ENCODE data around the gene KRTAP10-10.
"Not testable (repeated sequence)": the region's sequence is repeated elsewhere in the genome, so short reads cannot be mapped to it uniquely, and the experiment has no call there.

The KRTAP10-10 gene

DNA sequence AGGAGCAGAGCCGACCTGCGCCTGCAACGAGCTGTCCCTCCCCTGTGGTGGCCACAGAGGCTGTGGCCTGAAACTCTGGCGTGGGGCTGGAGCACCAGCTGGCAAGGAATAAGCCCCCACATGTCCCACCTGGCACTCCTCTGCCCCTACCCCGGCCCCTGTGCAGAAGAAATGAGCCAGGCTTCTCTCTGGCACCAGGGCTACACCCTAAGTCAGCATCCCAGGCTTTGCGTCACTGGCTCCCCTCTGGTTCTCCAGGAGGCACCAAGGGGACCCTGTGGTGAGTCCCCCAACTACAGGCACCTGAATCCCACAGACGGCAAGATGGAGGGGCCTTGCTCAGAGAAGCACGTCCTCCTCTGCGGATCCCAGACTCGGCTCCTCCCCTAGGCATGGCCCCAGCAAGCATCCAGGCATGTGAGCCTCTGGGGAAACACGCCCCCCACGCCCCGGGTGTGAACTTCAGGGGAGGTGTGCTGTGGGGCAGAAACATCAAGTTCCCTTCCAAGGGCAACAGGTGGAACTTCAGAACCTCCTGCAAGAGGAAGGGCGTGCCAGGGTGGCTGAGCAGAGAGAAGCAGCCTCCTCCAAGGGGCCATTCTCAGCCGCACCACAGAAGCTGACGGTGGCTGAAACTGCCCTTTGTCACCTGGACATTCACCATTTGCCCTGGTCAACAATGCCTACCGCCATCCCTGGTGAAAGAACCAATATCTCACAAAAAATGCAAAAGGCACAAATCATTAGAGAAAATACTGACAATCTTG is 33.9 kb upstream of the KRTAP10-10 start:
- no peak for DNase-seq

DNA sequence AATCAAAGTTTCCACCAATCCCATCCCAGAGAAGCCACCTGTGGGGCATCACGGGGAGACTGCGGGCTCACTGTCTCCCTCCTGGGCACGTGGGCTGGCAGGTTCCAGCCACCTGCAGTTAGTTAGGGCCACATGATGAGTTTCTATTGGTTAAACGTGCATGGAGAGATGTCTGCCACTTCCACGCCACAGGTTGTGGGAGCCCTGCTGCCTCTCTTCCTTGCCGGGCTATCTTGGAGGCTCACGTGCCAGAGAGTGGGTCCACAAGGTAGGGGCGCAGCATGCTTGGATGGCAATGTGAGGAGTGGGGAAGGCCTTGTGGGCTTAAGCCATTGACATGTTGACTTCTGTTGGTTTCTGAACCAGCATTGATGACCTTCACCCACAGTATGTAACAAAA is 33.2 kb upstream of the KRTAP10-10 start:
- no peak for DNase-seq

DNA sequence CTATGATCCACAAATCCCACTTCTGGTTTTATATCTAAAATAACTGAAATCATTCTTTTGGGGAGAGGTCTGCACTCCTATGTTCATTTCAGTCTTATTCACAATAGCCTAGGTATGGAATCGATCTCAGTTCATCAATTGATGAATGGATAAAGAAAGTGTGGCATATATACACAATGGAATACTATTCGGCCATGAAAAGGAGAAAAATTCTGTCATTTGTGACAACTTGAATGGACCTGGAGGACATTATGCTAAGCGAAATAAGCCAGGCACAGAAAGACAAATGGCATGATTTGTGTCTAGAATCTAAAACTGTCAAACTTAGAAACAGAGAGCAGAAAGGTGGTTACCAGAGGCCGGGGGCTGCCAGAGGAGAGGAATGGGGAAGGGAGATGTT is 30.7 kb upstream of the KRTAP10-10 start:
- no peak for DNase-seq

DNA sequence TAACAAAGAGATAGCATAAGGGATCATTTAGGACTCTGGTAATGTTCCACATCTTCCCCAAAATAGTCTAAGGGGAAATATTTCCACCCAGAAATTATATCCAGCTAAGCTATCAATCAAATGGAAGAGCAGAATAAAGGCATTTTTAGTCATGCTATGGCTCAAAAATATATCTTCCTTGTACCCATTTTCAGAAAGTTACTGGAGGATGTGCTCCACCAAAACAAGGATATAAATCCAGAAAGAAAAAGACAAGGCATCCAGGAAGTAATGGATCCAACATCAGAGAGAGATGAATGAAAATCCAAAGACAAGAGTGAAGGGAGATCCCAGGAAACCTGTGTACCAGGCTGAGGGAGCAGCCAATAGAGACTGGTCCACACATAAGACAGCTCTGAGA is 28.0 kb upstream of the KRTAP10-10 start:
- DNase-seq = no peak

- not testable (repeated sequence) for DNase-seq
Measured at GRCh38 chr21:44610157-44610843, 26.9 kb upstream of the KRTAP10-10 start.

DNA sequence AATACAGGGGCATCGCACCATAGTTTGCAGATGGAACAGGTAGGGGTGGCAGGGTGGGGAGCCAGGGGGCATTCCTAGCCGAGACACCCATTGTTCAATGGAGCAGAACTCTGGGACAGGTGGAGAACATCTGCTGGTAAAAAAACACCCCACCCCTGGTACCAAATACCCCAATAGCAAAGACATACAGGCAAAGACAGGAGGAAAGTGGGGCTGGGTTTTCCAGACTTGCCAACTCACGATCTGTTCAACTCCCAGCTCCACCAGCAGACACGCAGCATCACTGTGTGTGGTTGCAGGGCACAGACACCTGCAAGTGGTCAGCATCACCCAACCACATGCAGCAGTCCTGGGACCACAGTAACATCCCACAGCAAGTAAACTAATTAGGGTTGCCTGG is 25.6 kb upstream of the KRTAP10-10 start:
- DNase-seq = no peak

GRCh38 chr21:44612029-44612486 is 25.1 kb upstream of the KRTAP10-10 start, which contains the start of gene KRTAP10-8:
Gene KRTAP10-8, plus strand, starts transcription at chr21:44612079. Its CDS starts 22 bp downstream, at chr21:44612101.
- DNase-seq = peak; percentile 25

GRCh38 chr21:44612669-44613229 is 24.4 kb upstream of the KRTAP10-10 start:
- DNase-seq = no peak

GRCh38 chr21:44613386-44614155 is 23.6 kb upstream of the KRTAP10-10 start:
- no peak for DNase-seq

DNA sequence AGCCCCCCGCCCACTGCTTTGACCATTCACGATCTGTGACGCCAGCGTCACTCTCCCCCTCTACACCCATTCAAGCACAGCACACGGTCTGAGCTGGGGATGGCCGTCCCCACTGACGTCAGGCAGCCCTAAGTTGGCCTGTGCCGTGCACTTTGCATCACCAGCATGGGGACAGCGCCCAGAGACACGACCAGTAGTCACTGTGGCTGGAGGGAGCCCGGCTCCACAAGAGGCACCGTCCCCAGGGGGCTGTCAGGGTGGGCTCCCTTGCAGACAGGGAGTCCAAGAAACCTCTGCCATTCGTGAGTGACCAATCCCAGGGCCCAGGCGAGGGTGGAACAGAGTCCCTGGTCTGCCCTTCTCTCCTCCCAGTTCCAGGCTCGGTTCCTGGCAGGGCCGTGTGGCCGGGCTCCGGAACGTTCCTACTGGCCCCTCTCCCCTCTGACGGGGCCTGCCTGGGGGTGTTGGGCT is 23.0 kb upstream of the KRTAP10-10 start:
- DNase-seq = no peak

GRCh38 chr21:44614961-44615391 is 22.2 kb upstream of the KRTAP10-10 start:
- no peak for DNase-seq

DNA sequence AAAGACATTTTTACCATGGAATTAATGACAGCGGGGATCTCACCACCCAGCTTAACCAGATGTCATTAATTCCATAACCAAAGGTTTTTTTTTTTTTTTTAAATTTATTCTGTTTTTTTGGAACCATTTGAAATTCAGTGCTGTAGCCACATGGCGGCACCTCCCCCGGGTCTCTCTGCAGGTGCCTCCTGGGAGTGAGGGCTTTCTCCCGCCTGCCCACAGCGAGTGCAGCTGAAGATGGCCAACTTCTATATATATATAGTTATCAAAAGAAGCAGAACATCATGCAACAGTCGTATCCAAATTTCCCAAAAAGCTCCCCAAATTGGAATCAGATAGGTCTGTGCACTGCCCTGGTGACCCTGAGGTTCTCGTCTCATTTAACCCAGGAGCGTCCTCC is 21.7 kb upstream of the KRTAP10-10 start:
- DNase-seq = peak; percentile 31

DNA sequence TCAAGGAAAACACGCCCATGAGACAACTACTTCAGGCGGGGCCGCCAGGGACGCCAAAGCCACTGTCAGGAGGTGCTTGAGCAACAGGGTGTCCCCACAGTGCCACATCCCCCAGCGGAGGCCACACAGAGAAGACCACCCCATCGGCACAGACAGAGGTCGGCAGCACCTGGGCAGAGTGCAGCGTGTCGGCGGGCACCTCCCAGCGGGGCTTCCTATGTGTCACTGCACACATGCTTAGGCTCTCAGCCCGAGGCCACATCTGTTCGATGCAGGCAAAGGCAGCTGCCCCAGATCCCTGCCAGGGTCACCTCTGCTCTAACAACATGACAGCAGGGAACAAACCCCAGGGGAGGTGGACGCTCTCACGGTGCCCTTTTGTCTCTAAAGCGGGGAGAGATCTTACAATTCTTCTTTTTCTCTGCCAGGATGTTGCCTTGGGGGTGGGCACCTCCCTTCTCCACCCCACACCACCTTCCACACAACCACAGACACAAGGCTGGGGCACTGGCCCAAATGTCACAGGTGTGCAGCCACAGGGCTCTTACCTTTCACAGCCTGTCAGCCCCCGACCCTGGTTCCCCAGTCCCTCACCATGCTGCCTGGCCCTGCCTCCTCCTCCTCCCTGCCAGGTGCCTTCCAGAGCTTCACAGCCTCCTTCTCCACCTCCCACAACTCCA is 21.1 kb upstream of the KRTAP10-10 start:
- peak; percentile 87 for DNase-seq

DNA sequence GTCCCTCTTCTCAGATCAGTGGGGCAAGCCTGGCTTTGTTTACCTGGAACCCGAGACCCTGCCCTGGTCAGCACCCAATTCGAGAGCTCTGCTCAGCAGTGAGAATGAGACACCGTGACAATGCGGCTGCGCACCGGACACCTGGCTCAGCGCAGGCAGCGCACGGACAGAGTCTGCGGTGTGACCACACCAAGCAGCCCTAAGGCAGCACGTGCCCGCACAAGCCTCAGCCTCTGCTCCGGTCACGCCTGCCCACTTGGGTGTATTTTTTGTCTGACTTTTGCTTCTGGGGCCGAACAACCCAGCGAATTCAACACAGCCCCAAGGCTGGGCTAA is 20.6 kb upstream of the KRTAP10-10 start:
- no peak for DNase-seq

DNA sequence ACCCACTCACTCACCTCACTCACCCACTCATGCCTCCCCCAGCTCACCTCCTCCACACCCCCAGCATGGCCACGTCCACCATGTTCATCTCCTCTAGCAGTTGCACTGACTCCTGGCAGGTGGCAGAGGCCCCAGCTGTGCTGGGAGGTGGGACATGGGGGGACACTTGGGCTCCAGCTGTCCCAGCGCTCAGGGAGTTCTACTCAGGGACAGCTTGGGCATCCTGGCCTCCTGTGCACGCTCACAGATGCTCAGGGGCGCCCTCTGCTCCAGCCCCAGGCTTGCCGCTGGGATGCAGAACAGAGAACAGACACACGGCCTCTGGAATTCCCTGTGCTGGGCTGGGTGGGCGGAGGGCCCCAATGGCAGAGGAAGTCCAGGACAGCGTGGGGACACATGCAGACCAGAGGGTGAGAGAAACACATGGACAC is 20.1 kb upstream of the KRTAP10-10 start:
- DNase-seq = peak; percentile 39

GRCh38 chr21:44618504-44618903 is 18.7 kb upstream of the KRTAP10-10 start:
- no peak for DNase-seq

GRCh38 chr21:44618909-44619308 is 18.2 kb upstream of the KRTAP10-10 start:
- DNase-seq = no peak

GRCh38 chr21:44619886-44620285 is 17.3 kb upstream of the KRTAP10-10 start:
- no peak for DNase-seq

- no peak for DNase-seq
Measured at GRCh38 chr21:44623575-44623974, 13.6 kb upstream of the KRTAP10-10 start.

DNA sequence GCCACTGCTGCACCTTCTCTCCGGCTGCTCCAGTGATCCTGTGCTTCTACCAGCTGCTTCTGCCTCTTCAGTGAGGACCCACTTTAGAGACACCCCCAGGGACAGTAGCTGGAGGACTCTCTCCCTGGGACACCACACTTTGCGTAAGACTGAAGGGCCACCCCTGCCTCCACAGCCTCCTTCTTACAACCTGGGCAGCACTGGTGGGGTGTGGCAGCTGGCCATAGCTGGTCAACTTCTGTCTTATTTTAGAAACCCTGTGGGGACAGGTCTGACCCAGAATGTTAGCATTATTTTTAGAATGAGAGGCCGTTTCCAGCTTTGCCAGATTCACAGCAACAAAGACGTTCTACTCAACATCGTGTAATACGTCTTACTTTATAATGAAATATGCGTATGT is 11.4 kb upstream of the KRTAP10-10 start:
- DNase-seq = no peak

DNA sequence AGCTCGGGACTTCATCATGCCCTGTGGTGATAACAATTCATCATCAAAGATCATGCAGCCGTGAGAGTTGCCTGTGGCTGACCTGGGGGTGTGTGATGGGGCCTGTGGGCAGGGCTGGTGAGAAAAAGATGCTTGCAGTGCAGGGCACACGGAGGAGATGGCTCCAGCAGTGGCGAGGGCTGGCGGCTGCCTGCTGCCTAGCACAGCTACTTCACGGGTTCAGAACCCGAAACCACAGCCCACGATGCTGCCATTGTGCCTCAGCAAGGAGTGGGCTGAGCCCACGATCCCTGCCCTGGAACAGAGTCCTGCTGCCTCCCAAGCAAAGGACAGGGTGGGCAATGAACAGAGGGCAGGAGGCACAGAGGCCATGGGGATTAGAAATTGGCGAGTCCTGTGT is 10.9 kb upstream of the KRTAP10-10 start:
- DNase-seq = no peak

GRCh38 chr21:44626673-44627143 is 10.4 kb upstream of the KRTAP10-10 start, which contains the start of gene KRTAP10-9:
Gene KRTAP10-9, plus strand, starts transcription at chr21:44627093. Its CDS starts 79 bp downstream, at chr21:44627172.
- no peak for DNase-seq
